Measurements from ENCODE around the gene STRBP. TPM values are rescaled to one million over a fixed set of nuclear protein-coding genes. Genes with fewer than 3 reads are reported as not detected.

Gene STRBP
- total and polyA plus RNA-seq, 2 of the 4 experiments (the other 2 are of a cell fraction), result 2.1 to 2.5 TPM

DNA sequence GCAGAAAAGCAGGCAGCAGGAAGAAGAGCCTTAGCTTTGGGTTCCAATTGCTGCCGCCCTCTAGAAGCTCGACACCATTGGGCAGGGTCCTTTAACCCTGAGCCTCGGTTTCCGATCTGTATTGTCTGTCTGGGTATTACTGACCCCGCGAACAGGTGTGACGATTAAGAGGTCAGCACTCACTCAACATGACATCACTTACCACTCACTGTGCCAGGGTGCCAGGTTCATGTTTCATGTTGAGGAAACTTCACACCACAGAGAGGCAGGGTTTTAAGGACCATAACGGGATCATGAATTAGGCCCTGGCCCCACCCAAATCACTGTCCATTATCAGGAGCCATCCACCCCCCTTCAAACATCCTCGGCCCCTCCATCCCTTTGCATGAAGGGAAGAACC lies 159.4 kb downstream of the STRBP start:
- H3K27me3 ChIP-seq (ENCODE audit: control insufficient read depth, insufficient read depth, low read length), result no peaks in the 10 kb centered on the region
- H2BK5ac ChIP-seq (ENCODE audit: low read depth, low read length, poor library complexity, severe bottlenecking), result no peak overlapping the region
- H3K9ac ChIP-seq (ENCODE audit: low read depth, low read length), result no peak overlapping the region
- no peak overlapping the region for H3K4me3 ChIP-seq (ENCODE audit: insufficient read depth, low read depth, low read length)
- WGBS, 2 experiments (ENCODE audit: extremely low coverage in 2 of 2, insufficient read length in 1 of 2), result 94% methylated on average over 3 of the region's 9 CpGs; no CpG with 5 or more reads in 1 of the 2 experiments
- H3K9me1 ChIP-seq (ENCODE audit: insufficient read depth, low read length), result peaks cover 6% of the 10 kb centered on the region; the same call in 1 of the 2 replicates
- H4K8ac ChIP-seq (ENCODE audit: low read depth in 2 of 2, low read length in 2 of 2), result no peak overlapping the region
- no peak overlapping the region for H3K56ac ChIP-seq (ENCODE audit: extremely low read depth, insufficient read depth, low read length)
- intact Hi-C loops (cut with micrococcal nuclease), result no loop called here
- BruUV-seq (replicated peaks), result no TSS peak
- no peak for DNase-seq
- peaks cover 43% of the 10 kb centered on the region for H3K36me3 ChIP-seq (ENCODE audit: control insufficient read depth, insufficient read depth, low read length)
- no peak overlapping the region for H2BK120ac ChIP-seq (ENCODE audit: low read depth, low read length)
- no peaks in the 10 kb centered on the region for H3K4me1 ChIP-seq (ENCODE audit: control insufficient read depth, insufficient read depth, low read length)
- H3K9me3 ChIP-seq (ENCODE audit: control insufficient read depth, insufficient read depth, low read length), result no peaks in the 10 kb centered on the region
- TF ChIP-seq, protein P1, sequence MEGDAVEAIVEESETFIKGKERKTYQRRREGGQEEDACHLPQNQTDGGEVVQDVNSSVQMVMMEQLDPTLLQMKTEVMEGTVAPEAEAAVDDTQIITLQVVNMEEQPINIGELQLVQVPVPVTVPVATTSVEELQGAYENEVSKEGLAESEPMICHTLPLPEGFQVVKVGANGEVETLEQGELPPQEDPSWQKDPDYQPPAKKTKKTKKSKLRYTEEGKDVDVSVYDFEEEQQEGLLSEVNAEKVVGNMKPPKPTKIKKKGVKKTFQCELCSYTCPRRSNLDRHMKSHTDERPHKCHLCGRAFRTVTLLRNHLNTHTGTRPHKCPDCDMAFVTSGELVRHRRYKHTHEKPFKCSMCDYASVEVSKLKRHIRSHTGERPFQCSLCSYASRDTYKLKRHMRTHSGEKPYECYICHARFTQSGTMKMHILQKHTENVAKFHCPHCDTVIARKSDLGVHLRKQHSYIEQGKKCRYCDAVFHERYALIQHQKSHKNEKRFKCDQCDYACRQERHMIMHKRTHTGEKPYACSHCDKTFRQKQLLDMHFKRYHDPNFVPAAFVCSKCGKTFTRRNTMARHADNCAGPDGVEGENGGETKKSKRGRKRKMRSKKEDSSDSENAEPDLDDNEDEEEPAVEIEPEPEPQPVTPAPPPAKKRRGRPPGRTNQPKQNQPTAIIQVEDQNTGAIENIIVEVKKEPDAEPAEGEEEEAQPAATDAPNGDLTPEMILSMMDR (conservative IDR thresholded peaks at IDR 0.05; ENCODE audit: low read depth, low read length), result no peak
- no peak for TF ChIP-seq SMC3 (IDR thresholded peaks at IDR 0.05; ENCODE audit: low read depth, low read length)
- TF ChIP-seq MAZ (IDR thresholded peaks at IDR 0.05; ENCODE audit: borderline replicate concordance, low read depth, low read length), result no peak
- TF ChIP-seq, protein P2, sequence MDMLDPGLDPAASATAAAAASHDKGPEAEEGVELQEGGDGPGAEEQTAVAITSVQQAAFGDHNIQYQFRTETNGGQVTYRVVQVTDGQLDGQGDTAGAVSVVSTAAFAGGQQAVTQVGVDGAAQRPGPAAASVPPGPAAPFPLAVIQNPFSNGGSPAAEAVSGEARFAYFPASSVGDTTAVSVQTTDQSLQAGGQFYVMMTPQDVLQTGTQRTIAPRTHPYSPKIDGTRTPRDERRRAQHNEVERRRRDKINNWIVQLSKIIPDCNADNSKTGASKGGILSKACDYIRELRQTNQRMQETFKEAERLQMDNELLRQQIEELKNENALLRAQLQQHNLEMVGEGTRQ (IDR thresholded peaks at IDR 0.05; ENCODE audit: low read depth, low read length), result no peak
- no peak for TF ChIP-seq BHLHE40 (IDR thresholded peaks at IDR 0.05; ENCODE audit: low read depth, low read length)
- TF ChIP-seq RCOR1 (IDR thresholded peaks at IDR 0.05; ENCODE audit: insufficient replicate concordance, low read length), result no peak
- TF ChIP-seq, protein P3, sequence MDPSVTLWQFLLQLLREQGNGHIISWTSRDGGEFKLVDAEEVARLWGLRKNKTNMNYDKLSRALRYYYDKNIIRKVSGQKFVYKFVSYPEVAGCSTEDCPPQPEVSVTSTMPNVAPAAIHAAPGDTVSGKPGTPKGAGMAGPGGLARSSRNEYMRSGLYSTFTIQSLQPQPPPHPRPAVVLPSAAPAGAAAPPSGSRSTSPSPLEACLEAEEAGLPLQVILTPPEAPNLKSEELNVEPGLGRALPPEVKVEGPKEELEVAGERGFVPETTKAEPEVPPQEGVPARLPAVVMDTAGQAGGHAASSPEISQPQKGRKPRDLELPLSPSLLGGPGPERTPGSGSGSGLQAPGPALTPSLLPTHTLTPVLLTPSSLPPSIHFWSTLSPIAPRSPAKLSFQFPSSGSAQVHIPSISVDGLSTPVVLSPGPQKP (IDR thresholded peaks at IDR 0.05; ENCODE audit: borderline replicate concordance, low read depth, low read length), result no peak
- no peak for TF ChIP-seq MAFK (IDR thresholded peaks at IDR 0.05; ENCODE audit: low read depth, low read length)
- no peak for TF ChIP-seq FOS (IDR thresholded peaks at IDR 0.05; ENCODE audit: low read depth, low read length)
- TF ChIP-seq POLR2A (IDR thresholded peaks at IDR 0.05; ENCODE audit: low read depth, low read length), result no peak
- no peak for TF ChIP-seq MXI1 (IDR thresholded peaks at IDR 0.05; ENCODE audit: borderline replicate concordance, low read depth, low read length)
- TF ChIP-seq CHD1 (IDR thresholded peaks at IDR 0.05; ENCODE audit: low read depth, low read length), result no peak
- no peak for TF ChIP-seq RFX5 (IDR thresholded peaks at IDR 0.05; ENCODE audit: low read depth, low read length)
- no peak for TF ChIP-seq CEBPB (IDR thresholded peaks at IDR 0.05; ENCODE audit: low read depth, low read length)
- no peak for TF ChIP-seq NFE2L2 (IDR thresholded peaks at IDR 0.05; ENCODE audit: low read depth, low read length)
- no peak for TF ChIP-seq RAD21 (IDR thresholded peaks at IDR 0.05; ENCODE audit: low read length)
- H3K23ac ChIP-seq (ENCODE audit: low read depth, low read length), result no peak overlapping the region
- ATAC-seq (ENCODE audit: low read depth), result no peak
- ChIA-PET CTCF (no interaction called here), POLR2A (ENCODE audit: unreplicated experiment) (no interaction called here)
- H2BK20ac ChIP-seq (ENCODE audit: low read depth, low read length), result no peak overlapping the region
- H3K4ac ChIP-seq (ENCODE audit: low read depth, low read length), result no peak overlapping the region
- H2BK15ac ChIP-seq (ENCODE audit: low read depth, low read length), result no peak overlapping the region
- H3K4me2 ChIP-seq (ENCODE audit: low read depth, low read length), result no peak overlapping the region
- no peak overlapping the region for H3K27ac ChIP-seq (ENCODE audit: insufficient read depth, low read length)
- no peak overlapping the region for H4K91ac ChIP-seq (ENCODE audit: insufficient read depth, low read depth, low read length)
- no peaks in the 10 kb centered on the region for H3K79me1 ChIP-seq (ENCODE audit: low read depth in 1 of 2, low read length in 2 of 2)
- no peak overlapping the region for H3K18ac ChIP-seq (ENCODE audit: low read depth, low read length)
- H4K5ac ChIP-seq (ENCODE audit: low read depth, low read length), result no peak overlapping the region
- in situ Hi-C loops (cut with MboI; ENCODE audit: low sequenced_read_pairs), result no loop called here
- no peak overlapping the region for H2AK5ac ChIP-seq (ENCODE audit: low read depth, low read length)
- no peak overlapping the region for H3K14ac ChIP-seq (replicated peaks; ENCODE audit: low read depth, low read length)
- no peak overlapping the region for H2AK9ac ChIP-seq (replicated peaks; ENCODE audit: low read depth, low read length, poor library complexity)
- no peaks in the 10 kb centered on the region for H4K20me1 ChIP-seq (ENCODE audit: insufficient read depth, low read length)
- H2AFZ ChIP-seq (replicated peaks; ENCODE audit: low read length, poor library complexity), result no peak overlapping the region
- dilution Hi-C loops (cut with HindIII; ENCODE audit: low sequenced_read_pairs, unreplicated experiment), result no loop called here

Data from IMR-90 (cell line).